ENCODE measurements around the gene KCMF1. TPM values are rescaled to one million over a fixed set of nuclear protein-coding genes. Genes with fewer than 3 reads are reported as not detected.

KCMF1 gene
- total and polyA plus RNA-seq, 4 donors, result 15.8 to 71.0 (median 47.4) TPM

Small RNA genes lying within 50 kb of the gene (small RNA-seq; reads per million reads assigned to genes)
- gene AC078974.1 (ENCODE audit: low replicate concordance), result not detected

Other genes with a start within 250 kb of the KCMF1 start
- gene TRABD2A, start 90.1 kb upstream of the KCMF1 start, total RNA-seq, result 1 to 10 TPM; 1.9 to 3.1 TPM
- 1 to 10 TPM; 2.1 to 2.6 TPM for gene TRABD2A, start 90.1 kb upstream of the KCMF1 start, polyA plus RNA-seq
- 1,000 to 10,000 TPM; 1,849 to 3,001 TPM for gene TMSB10, start 65.5 kb upstream of the KCMF1 start, total RNA-seq
- gene TMSB10, start 65.5 kb upstream of the KCMF1 start, polyA plus RNA-seq, result 1,000 to 10,000 TPM; 1,996 to 6,202 TPM
- gene TCF7L1, start 162.2 kb downstream of the KCMF1 start, total RNA-seq, result 10 to 100 TPM; 14.7 to 21.5 TPM
- 10 to 100 TPM; 12.3 to 12.9 TPM for gene TCF7L1, start 162.2 kb downstream of the KCMF1 start, polyA plus RNA-seq